SK-N-SH treated with all-trans-retinoic acid at 6 μM for 48 hours (cell line): ENCODE results near the gene ETS1.
"Not testable (repeated sequence)": the region's sequence is repeated elsewhere in the genome, so short reads cannot be mapped to it uniquely, and the experiment has no call there.

Experiments used
- ATAC-seq: fragments of 200-7000 bp; cut with Tn5 transposase; 3 replicates; pipeline ENCODE4 v1.9.1; 2020; ENCODE audit warnings: mild to moderate bottlenecking, moderate library complexity
- ARNTL ChIP-seq: fragments of 450-650 bp; formaldehyde crosslinking; IDR thresholded peaks from 2 replicates; pipeline ENCODE4 v1.5.0; 2020; ENCODE audit warnings: low read depth, mild to moderate bottlenecking, moderate library complexity, borderline replicate concordance
- CSDC2 ChIP-seq: fragments of 250-450 bp; sonication (Bioruptor Pico); IDR thresholded peaks from 2 replicates; pipeline ENCODE4 v1.5.0; 2020; ENCODE audit warnings: mild to moderate bottlenecking, moderate library complexity
- ESRRG ChIP-seq: fragments of 250-450 bp; sonication (Bioruptor Pico); IDR thresholded peaks from 2 replicates; pipeline ENCODE4 v1.6.1; 2021; ENCODE audit warnings: mild to moderate bottlenecking
- GLIS3 ChIP-seq: fragments of 250-450 bp; sonication (Bioruptor Pico); IDR thresholded peaks from 2 replicates; pipeline ENCODE4 v1.5.0; 2020; ENCODE audit warnings: mild to moderate bottlenecking, moderate library complexity
- ISL1 ChIP-seq: fragments of 250-450 bp; sonication (Bioruptor Pico); IDR thresholded peaks from 2 replicates; pipeline ENCODE4 v2.1.2; 2022; ENCODE audit warnings: mild to moderate bottlenecking, moderate library complexity
- OSR1 ChIP-seq: fragments of 250-450 bp; sonication (Bioruptor Pico); IDR thresholded peaks from 2 replicates; pipeline ENCODE4 v1.8.0; 2022; ENCODE audit warnings: moderate library complexity, mild to moderate bottlenecking, inconsistent platforms
- PPARA ChIP-seq: fragments of 250-450 bp; sonication (Bioruptor Pico); IDR thresholded peaks from 2 replicates; pipeline ENCODE4 v1.5.0; 2020; ENCODE audit warnings: mild to moderate bottlenecking, borderline replicate concordance
- RARB ChIP-seq: fragments of 250-450 bp; sonication (Bioruptor Pico); IDR thresholded peaks from 2 replicates; pipeline ENCODE4 v1.8.0; 2021; ENCODE audit warnings: mild to moderate bottlenecking, moderate library complexity
- SNAI2 ChIP-seq: fragments of 250-450 bp; sonication (Bioruptor Pico); IDR thresholded peaks from 2 replicates; pipeline ENCODE4 v1.5.0; 2020; ENCODE audit warnings: mild to moderate bottlenecking, moderate library complexity
- TOX ChIP-seq: fragments of 250-450 bp; sonication (Bioruptor Pico); IDR thresholded peaks from 2 replicates; pipeline ENCODE4 v1.8.0; 2021; ENCODE audit warnings: mild to moderate bottlenecking, moderate library complexity, borderline replicate concordance
- ZFP3 ChIP-seq: fragments of 250-450 bp; sonication (Bioruptor Pico); IDR thresholded peaks from 2 replicates; pipeline ENCODE4 v1.5.0; 2020; ENCODE audit warnings: mild to moderate bottlenecking, moderate library complexity
- ZFP30 ChIP-seq: fragments of 450-650 bp; formaldehyde crosslinking; IDR thresholded peaks from 2 replicates; pipeline ENCODE4 v1.5.0; 2022; ENCODE audit warnings: mild to moderate bottlenecking, moderate library complexity
- ZNF565 ChIP-seq: fragments of 450-650 bp; formaldehyde crosslinking; conservative IDR thresholded peaks from 2 replicates; pipeline ENCODE4 v1.5.0; 2020; ENCODE audit warnings: low read depth, mild to moderate bottlenecking, moderate library complexity
- ZNF70 ChIP-seq: fragments of 450-650 bp; formaldehyde crosslinking; IDR thresholded peaks from 2 replicates; pipeline ENCODE4 v1.5.0; 2020; ENCODE audit warnings: mild to moderate bottlenecking, moderate library complexity
- ZNF8 ChIP-seq: fragments of 450-650 bp; formaldehyde crosslinking; IDR thresholded peaks from 2 replicates; pipeline ENCODE4 v1.5.0; 2020; ENCODE audit warnings: mild to moderate bottlenecking, moderate library complexity
- TF ChIP-seq, protein P1 (sequence below): fragments of 250-450 bp; sonication (Bioruptor Pico); IDR thresholded peaks from 2 replicates; pipeline ENCODE4 v1.5.1; 2021; ENCODE audit warnings: mild to moderate bottlenecking, moderate library complexity
- TF ChIP-seq, protein P2 (sequence below): fragments of 250-450 bp; sonication (Bioruptor Pico); IDR thresholded peaks from 2 replicates; pipeline ENCODE4 v1.5.1; 2020; ENCODE audit warnings: low read depth, mild to moderate bottlenecking, moderate library complexity
- TF ChIP-seq, protein P3 (sequence below): fragments of 250-450 bp; sonication (Bioruptor Pico); IDR thresholded peaks from 2 replicates; pipeline ENCODE4 v1.8.0; 2021; ENCODE audit warnings: low read depth, mild to moderate bottlenecking, moderate library complexity, borderline replicate concordance
- TF ChIP-seq, protein P4 (sequence below): fragments of 250-450 bp; sonication (Bioruptor Pico); IDR thresholded peaks from 2 replicates; pipeline ENCODE4 v1.5.0; 2020; ENCODE audit warnings: mild to moderate bottlenecking, moderate library complexity

Gene ETS1

DNA sequence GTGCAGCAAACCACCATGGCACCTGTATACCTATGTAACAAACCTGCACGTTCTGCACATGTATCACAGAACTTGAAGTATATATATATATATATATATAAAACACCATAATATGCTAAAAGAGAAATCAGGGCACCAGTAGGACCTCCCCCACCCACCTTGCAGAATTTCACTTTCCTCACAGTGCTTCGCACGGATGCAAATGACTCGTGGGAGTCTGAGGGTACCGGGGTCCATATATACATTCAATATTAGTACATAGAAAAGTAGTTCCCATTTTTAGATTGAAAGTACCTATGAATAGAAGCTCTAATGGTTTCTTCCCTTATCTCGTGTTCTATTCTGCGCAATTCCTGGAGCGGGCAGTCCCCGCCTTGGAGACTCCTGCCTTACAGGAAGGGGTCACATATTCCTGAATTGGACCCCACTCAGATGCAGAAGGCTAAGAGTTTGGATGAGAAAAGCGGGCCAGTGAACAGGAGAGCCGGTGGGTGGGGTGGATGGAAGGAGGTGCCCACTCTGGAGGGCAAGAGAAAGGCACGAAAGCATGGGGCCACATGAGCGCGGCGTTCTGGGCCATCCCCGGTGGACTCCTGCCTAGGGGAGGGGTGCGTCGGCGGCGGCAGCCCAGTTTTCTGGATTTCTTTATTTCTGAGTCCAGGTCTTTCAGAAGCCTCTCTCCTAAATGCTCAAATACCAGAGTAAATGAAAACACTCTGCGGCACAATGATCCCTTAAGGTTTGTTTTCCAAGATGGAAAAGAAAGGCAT is 136.3 kb downstream of the ETS1 start:
- ATAC-seq = no peak

DNA sequence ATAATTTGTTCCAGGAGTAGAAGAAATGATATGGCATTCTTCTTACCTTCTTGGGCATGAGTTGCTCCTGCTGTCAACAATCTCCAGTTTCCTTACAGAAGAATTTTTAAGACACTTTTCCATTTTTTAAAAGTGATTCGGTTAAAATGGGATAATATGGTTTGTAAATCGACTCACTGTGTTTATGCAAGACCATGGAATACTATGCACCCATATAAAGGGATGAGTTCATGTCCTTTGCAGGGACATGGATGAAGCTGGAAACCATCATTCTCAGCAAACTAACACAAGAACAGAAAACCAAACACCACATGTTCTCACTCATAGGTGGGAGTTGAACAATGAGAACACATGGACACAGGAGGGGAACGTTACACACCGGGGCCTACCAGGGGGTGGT is 136.9 kb downstream of the ETS1 start:
- ATAC-seq = not testable (repeated sequence)

More for the DNA sequence above, 136.3 kb downstream of the ETS1 start:
- TF ChIP-seq OSR1 (CRISPR knock-in tag) (no peak), ESRRG (CRISPR knock-in tag) (no peak), ZFP30 (CRISPR knock-in tag) (no peak), SNAI2 (CRISPR knock-in tag) (no peak), CSDC2 (CRISPR knock-in tag) (no peak), ZNF70 (CRISPR knock-in tag) (no peak), ZFP3 (CRISPR knock-in tag) (no peak), ZNF8 (CRISPR knock-in tag) (no peak), PPARA (CRISPR knock-in tag) (no peak), TOX (CRISPR knock-in tag) (no peak), GLIS3 (CRISPR knock-in tag) (no peak), ARNTL (CRISPR knock-in tag) (no peak), ZNF565 (no peak), RARB (CRISPR knock-in tag) (no peak), ISL1 (CRISPR knock-in tag) (no peak)
- TF ChIP-seq, protein P1, sequence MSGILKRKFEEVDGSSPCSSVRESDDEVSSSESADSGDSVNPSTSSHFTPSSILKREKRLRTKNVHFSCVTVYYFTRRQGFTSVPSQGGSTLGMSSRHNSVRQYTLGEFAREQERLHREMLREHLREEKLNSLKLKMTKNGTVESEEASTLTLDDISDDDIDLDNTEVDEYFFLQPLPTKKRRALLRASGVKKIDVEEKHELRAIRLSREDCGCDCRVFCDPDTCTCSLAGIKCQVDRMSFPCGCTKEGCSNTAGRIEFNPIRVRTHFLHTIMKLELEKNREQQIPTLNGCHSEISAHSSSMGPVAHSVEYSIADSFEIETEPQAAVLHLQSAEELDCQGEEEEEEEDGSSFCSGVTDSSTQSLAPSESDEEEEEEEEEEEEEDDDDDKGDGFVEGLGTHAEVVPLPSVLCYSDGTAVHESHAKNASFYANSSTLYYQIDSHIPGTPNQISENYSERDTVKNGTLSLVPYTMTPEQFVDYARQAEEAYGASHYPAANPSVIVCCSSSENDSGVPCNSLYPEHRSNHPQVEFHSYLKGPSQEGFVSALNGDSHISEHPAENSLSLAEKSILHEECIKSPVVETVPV = no peak
- TF ChIP-seq, protein P2, sequence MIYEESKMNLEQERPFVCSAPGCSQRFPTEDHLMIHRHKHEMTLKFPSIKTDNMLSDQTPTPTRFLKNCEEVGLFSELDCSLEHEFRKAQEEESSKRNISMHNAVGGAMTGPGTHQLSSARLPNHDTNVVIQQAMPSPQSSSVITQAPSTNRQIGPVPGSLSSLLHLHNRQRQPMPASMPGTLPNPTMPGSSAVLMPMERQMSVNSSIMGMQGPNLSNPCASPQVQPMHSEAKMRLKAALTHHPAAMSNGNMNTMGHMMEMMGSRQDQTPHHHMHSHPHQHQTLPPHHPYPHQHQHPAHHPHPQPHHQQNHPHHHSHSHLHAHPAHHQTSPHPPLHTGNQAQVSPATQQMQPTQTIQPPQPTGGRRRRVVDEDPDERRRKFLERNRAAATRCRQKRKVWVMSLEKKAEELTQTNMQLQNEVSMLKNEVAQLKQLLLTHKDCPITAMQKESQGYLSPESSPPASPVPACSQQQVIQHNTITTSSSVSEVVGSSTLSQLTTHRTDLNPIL (CRISPR knock-in tag) = no peak
- TF ChIP-seq, protein P3, sequence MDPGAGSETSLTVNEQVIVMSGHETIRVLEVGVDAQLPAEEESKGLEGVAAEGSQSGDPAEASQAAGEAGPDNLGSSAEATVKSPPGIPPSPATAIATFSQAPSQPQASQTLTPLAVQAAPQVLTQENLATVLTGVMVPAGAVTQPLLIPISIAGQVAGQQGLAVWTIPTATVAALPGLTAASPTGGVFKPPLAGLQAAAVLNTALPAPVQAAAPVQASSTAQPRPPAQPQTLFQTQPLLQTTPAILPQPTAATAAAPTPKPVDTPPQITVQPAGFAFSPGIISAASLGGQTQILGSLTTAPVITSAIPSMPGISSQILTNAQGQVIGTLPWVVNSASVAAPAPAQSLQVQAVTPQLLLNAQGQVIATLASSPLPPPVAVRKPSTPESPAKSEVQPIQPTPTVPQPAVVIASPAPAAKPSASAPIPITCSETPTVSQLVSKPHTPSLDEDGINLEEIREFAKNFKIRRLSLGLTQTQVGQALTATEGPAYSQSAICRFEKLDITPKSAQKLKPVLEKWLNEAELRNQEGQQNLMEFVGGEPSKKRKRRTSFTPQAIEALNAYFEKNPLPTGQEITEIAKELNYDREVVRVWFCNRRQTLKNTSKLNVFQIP (CRISPR knock-in tag) = no peak
- TF ChIP-seq, protein P4, sequence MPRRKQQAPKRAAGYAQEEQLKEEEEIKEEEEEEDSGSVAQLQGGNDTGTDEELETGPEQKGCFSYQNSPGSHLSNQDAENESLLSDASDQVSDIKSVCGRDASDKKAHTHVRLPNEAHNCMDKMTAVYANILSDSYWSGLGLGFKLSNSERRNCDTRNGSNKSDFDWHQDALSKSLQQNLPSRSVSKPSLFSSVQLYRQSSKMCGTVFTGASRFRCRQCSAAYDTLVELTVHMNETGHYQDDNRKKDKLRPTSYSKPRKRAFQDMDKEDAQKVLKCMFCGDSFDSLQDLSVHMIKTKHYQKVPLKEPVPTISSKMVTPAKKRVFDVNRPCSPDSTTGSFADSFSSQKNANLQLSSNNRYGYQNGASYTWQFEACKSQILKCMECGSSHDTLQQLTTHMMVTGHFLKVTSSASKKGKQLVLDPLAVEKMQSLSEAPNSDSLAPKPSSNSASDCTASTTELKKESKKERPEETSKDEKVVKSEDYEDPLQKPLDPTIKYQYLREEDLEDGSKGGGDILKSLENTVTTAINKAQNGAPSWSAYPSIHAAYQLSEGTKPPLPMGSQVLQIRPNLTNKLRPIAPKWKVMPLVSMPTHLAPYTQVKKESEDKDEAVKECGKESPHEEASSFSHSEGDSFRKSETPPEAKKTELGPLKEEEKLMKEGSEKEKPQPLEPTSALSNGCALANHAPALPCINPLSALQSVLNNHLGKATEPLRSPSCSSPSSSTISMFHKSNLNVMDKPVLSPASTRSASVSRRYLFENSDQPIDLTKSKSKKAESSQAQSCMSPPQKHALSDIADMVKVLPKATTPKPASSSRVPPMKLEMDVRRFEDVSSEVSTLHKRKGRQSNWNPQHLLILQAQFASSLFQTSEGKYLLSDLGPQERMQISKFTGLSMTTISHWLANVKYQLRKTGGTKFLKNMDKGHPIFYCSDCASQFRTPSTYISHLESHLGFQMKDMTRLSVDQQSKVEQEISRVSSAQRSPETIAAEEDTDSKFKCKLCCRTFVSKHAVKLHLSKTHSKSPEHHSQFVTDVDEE (CRISPR knock-in tag) = no peak

DNA sequence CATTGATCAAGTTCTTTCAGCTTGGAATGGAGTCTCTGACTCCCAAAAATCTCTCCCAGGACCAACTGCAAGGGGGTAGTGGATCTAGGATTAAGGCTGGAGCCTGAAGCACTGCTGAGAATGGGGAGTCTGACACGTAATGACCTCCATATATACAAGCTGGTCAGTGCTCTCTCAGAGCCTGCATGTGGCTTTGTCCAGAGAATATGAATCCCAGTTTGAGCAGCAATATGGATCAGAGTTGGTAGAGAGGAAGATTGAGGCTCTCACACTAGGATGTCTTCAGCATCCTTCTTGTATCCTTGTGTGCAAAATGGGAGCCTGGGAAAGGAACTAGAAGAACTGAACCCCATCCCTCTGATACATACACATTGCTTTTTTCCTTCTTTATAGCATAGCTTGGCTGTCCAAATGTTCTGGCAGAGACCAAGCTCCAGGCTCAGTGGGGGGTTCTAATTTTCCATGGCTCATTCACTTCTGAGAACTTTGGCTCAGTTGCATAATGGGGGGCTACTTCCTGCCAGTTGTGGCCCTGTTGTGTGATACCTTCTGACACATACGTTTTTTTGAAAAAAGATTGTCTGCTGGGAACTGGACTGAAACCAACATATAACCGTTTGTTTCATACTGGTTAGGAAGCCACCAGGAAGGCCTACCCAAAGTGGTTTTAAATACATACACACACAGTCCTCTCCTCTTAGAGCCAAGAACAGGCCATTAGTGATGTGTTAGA is 138.2 kb downstream of the ETS1 start:
- ATAC-seq = no peak
- TF ChIP-seq ZNF70 (CRISPR knock-in tag) (no peak), RARB (CRISPR knock-in tag) (no peak), ARNTL (CRISPR knock-in tag) (no peak), SNAI2 (CRISPR knock-in tag) (no peak)
- TF ChIP-seq, protein P2 (CRISPR knock-in tag) = no peak
